Measurements from ENCODE around the gene AMFR. TPM values are rescaled to one million over a fixed set of nuclear protein-coding genes. Genes with fewer than 3 reads are reported as not detected.

AMFR gene
- total RNA-seq, 1 experiment from 2014 or later = 109 TPM

Other genes starting within 250 kb of the AMFR start
- gene GNAO1, start 234.1 kb downstream of the AMFR start, total RNA-seq (2014; rRNA removed; shearing (Covaris generic); ENCODE audit: low replicate concordance) = 4.1 TPM in 1 of 2 replicates, not detected in the other
- 68.5 and 95.5 TPM in 2 replicates for gene NUDT21, start 25.8 kb upstream of the AMFR start, total RNA-seq (2014; rRNA removed; shearing (Covaris generic); ENCODE audit: low replicate concordance)
- 38.4 and 58.4 TPM in 2 replicates for gene OGFOD1, start 26.0 kb upstream of the AMFR start, total RNA-seq (2014; rRNA removed; shearing (Covaris generic); ENCODE audit: low replicate concordance)
- 33.6 and 62.2 TPM in 2 replicates for gene BBS2, start 94.5 kb upstream of the AMFR start, total RNA-seq (2014; rRNA removed; shearing (Covaris generic); ENCODE audit: low replicate concordance)
- gene MT4, start 139.5 kb upstream of the AMFR start, total RNA-seq (2014; rRNA removed; shearing (Covaris generic); ENCODE audit: low replicate concordance) = not detected in 2 replicates
- gene MT3, start 164.0 kb upstream of the AMFR start, total RNA-seq (2014; rRNA removed; shearing (Covaris generic); ENCODE audit: low replicate concordance) = not detected in 2 replicates
- 149 and 195 TPM in 2 replicates for gene MT2A, start 183.0 kb upstream of the AMFR start, total RNA-seq (2014; rRNA removed; shearing (Covaris generic); ENCODE audit: low replicate concordance)
- gene MT1E, start 200.2 kb upstream of the AMFR start, total RNA-seq (2014; rRNA removed; shearing (Covaris generic); ENCODE audit: low replicate concordance) = not detected in 2 replicates
- gene MT1M, start 207.1 kb upstream of the AMFR start, total RNA-seq (2014; rRNA removed; shearing (Covaris generic); ENCODE audit: low replicate concordance) = not detected in 2 replicates
- gene MT1A, start 213.1 kb upstream of the AMFR start, total RNA-seq (2014; rRNA removed; shearing (Covaris generic); ENCODE audit: low replicate concordance) = not detected in 2 replicates
- gene MT1B, start 226.3 kb upstream of the AMFR start, total RNA-seq (2014; rRNA removed; shearing (Covaris generic); ENCODE audit: low replicate concordance) = not detected in 2 replicates
- gene MT1F, start 232.4 kb upstream of the AMFR start, total RNA-seq (2014; rRNA removed; shearing (Covaris generic); ENCODE audit: low replicate concordance) = 17.6 TPM in 1 of 2 replicates, not detected in the other
- not detected in 2 replicates for gene MT1G, start 242.5 kb upstream of the AMFR start, total RNA-seq (2014; rRNA removed; shearing (Covaris generic); ENCODE audit: low replicate concordance)
- gene MT1H, start 244.3 kb upstream of the AMFR start, total RNA-seq (2014; rRNA removed; shearing (Covaris generic); ENCODE audit: low replicate concordance) = not detected in 2 replicates

Data from Caki2 (cell line).